GM23338 (cell line): Measurements from ENCODE around the gene TRAF1. TPM values are rescaled to one million over a fixed set of nuclear protein-coding genes. Genes with fewer than 3 reads are reported as not detected.

Source experiments
- ATAC-seq: fragments of 200-7000 bp; cut with Tn5 transposase; 3 replicates; pipeline ENCODE4 v1.9.1; 2020
- DNase-seq: peaks from one replicate; pipeline ENCODE4 v3.0.0-alpha.2; 2015; ENCODE audit warnings: low spot score
- H2AFZ ChIP-seq: fragments of 200-600 bp; sonication (generic); 2 replicates; pipeline ENCODE4 v1.8.0; 2016; ENCODE audit warnings: antibody characterized with exemption, mild to moderate bottlenecking, moderate library complexity
- H3F3A ChIP-seq: fragments of 200-600 bp; sonication (generic); replicated peaks from 2 replicates; pipeline ENCODE4 v1.8.0; 2017; ENCODE audit warnings: antibody characterized with exemption, mixed run types, low read depth
- H3K27ac ChIP-seq: fragments of 200-600 bp; sonication (generic); 2 replicates; pipeline ENCODE4 v1.6.1; 2016; ENCODE audit warnings: low read depth
- H3K27me3 ChIP-seq: fragments of 200-600 bp; sonication (generic); 2 replicates; pipeline ENCODE4 v1.8.0; 2016; ENCODE audit warnings: mild to moderate bottlenecking, mixed run types, moderate library complexity; ENCODE audit not compliant: insufficient read depth
- H3K36me3 ChIP-seq: fragments of 200-600 bp; sonication (generic); 2 replicates; pipeline ENCODE4 v1.8.0; 2016; ENCODE audit warnings: mild to moderate bottlenecking; ENCODE audit not compliant: insufficient read depth
- H3K4me1 ChIP-seq: fragments of 200-600 bp; sonication (generic); 2 replicates; pipeline ENCODE4 v1.8.0; 2016; ENCODE audit warnings: mild to moderate bottlenecking, moderate library complexity; ENCODE audit not compliant: insufficient read depth
- H3K4me2 ChIP-seq: fragments of 200-600 bp; sonication (generic); 2 replicates; pipeline ENCODE4 v1.7.1; 2017; ENCODE audit warnings: mixed run types
- H3K4me3 ChIP-seq: fragments of 200-600 bp; sonication (generic); 2 replicates; pipeline ENCODE4 v1.6.1; 2016; ENCODE audit warnings: mixed run types
- H3K79me2 ChIP-seq: fragments of 200-600 bp; sonication (generic); replicated peaks from 2 replicates; pipeline ENCODE4 v1.8.0; 2017; ENCODE audit warnings: mild to moderate bottlenecking; ENCODE audit not compliant: insufficient read depth
- H3K9me2 ChIP-seq: fragments of 200-600 bp; sonication (generic); 2 replicates; pipeline ENCODE4 v1.8.0; 2017; ENCODE audit not compliant: insufficient read depth
- H4K20me1 ChIP-seq: fragments of 200-600 bp; sonication (generic); replicated peaks from 2 replicates; pipeline ENCODE4 v1.8.0; 2017; ENCODE audit warnings: mild to moderate bottlenecking; ENCODE audit not compliant: insufficient read depth
- H3K27ac Mint-ChIP-seq: 2 replicates; pipeline ENCODE4 v1.8.0; 2020; ENCODE audit warnings: inconsistent platforms, mild to moderate bottlenecking, moderate library complexity, mixed read lengths
- H3K27me3 Mint-ChIP-seq: 3 replicates; pipeline ENCODE4 v1.8.0; 2022; ENCODE audit warnings: low read depth, mild to moderate bottlenecking, moderate library complexity, mixed read lengths, inconsistent platforms; ENCODE audit not compliant: insufficient read depth, poor library complexity
- H3K36me3 Mint-ChIP-seq: 3 replicates; pipeline ENCODE4 v1.8.0; 2021; ENCODE audit warnings: low read depth, mild to moderate bottlenecking, inconsistent platforms, moderate library complexity, mixed read lengths
- H3K4me1 Mint-ChIP-seq: 3 replicates; pipeline ENCODE4 v1.8.0; 2020; ENCODE audit warnings: mild to moderate bottlenecking, inconsistent platforms, mixed read lengths
- H3K4me3 Mint-ChIP-seq: 3 replicates; pipeline ENCODE4 v1.8.0; 2021; ENCODE audit warnings: moderate library complexity, mild to moderate bottlenecking, inconsistent platforms, mixed read lengths
- H3K9me3 Mint-ChIP-seq: 3 replicates; pipeline ENCODE4 v1.8.0; 2020; ENCODE audit warnings: moderate library complexity, mild to moderate bottlenecking, inconsistent platforms, mixed read lengths
- CTCF ChIP-seq, 2 experiments: fragments of 200-600 bp in 1 of 2; sonication (generic) in 1 of 2; conservative IDR thresholded peaks; 2 replicates each; pipeline versions ENCODE4 v1.5.1 to v1.6.1; 2016 to 2017; ENCODE audit warnings: antibody characterized with exemption in 2 of 2, low read depth in 2 of 2, mild to moderate bottlenecking in 2 of 2, moderate library complexity in 1 of 2
- ETS1 ChIP-seq: IDR thresholded peaks from 2 replicates; pipeline ENCODE4 v1.6.1; 2016; ENCODE audit warnings: antibody characterized with exemption
- EZH2phosphoT487 ChIP-seq: fragments of 200-600 bp; sonication (generic); IDR thresholded peaks from one replicate; pipeline ENCODE4 v1.8.1; 2018; ENCODE audit warnings: antibody characterized with exemption; ENCODE audit not compliant: unreplicated experiment
- JUNB ChIP-seq: IDR thresholded peaks from one replicate; pipeline ENCODE4 v1.6.1; 2016; ENCODE audit warnings: antibody characterized with exemption; ENCODE audit not compliant: unreplicated experiment
- NANOG ChIP-seq: IDR thresholded peaks from 2 replicates; pipeline ENCODE4 v1.6.1; 2016; ENCODE audit warnings: antibody characterized with exemption, borderline replicate concordance
- POLR2AphosphoS5 ChIP-seq: IDR thresholded peaks from 2 replicates; pipeline ENCODE4 v1.6.1; 2016; ENCODE audit warnings: antibody characterized with exemption, low read depth
- ZNF331 ChIP-seq: fragments of 250-450 bp; sonication (Bioruptor Pico); IDR thresholded peaks from 2 replicates; pipeline ENCODE4 v1.5.0; 2020; ENCODE audit warnings: low read depth, mild to moderate bottlenecking, moderate library complexity
- polyA plus RNA-seq: library from polyadenylated mRNA; unstranded; fragments of >200 nt; fragmentation: Nextera tagmentation; extraction: Ambion mirVana; gene quantifications from 2 replicates; pipeline ENCODE4 v1.2.1, GENCODE V29; 2016
- total RNA-seq: library from RNA; depleted of rRNA; stranded (reverse); fragments of >200 nt; shearing (Covaris generic); gene quantifications from 2 replicates; pipeline ENCODE4 v1.2.3, GENCODE V29; 2014
- TF ChIP-seq, protein P1 (sequence below): fragments of 250-450 bp; sonication (Bioruptor Pico); IDR thresholded peaks from 2 replicates; pipeline ENCODE4 v1.5.0; 2020; ENCODE audit warnings: mild to moderate bottlenecking, moderate library complexity

The TRAF1 gene
- total and polyA plus RNA-seq, 2 experiments from 2014 or later = 0.39 to 1.4 TPM

- H3K9me2 ChIP-seq = no peaks in the 10 kb centered on the region
- Mint-ChIP-seq H3K4me1 (peaks cover under 1% of the 10 kb centered on the region; the same call in 1 of the 3 replicates), H3K27ac (no peak overlapping the region), H3K9me3 (no peaks in the 10 kb centered on the region), H3K4me3 (no peak overlapping the region), H3K36me3 (no peaks in the 10 kb centered on the region), H3K27me3 (no peaks in the 10 kb centered on the region)
- TF ChIP-seq EZH2phosphoT487 = no peak
- no peak for TF ChIP-seq JUNB
- TF ChIP-seq, protein P1, sequence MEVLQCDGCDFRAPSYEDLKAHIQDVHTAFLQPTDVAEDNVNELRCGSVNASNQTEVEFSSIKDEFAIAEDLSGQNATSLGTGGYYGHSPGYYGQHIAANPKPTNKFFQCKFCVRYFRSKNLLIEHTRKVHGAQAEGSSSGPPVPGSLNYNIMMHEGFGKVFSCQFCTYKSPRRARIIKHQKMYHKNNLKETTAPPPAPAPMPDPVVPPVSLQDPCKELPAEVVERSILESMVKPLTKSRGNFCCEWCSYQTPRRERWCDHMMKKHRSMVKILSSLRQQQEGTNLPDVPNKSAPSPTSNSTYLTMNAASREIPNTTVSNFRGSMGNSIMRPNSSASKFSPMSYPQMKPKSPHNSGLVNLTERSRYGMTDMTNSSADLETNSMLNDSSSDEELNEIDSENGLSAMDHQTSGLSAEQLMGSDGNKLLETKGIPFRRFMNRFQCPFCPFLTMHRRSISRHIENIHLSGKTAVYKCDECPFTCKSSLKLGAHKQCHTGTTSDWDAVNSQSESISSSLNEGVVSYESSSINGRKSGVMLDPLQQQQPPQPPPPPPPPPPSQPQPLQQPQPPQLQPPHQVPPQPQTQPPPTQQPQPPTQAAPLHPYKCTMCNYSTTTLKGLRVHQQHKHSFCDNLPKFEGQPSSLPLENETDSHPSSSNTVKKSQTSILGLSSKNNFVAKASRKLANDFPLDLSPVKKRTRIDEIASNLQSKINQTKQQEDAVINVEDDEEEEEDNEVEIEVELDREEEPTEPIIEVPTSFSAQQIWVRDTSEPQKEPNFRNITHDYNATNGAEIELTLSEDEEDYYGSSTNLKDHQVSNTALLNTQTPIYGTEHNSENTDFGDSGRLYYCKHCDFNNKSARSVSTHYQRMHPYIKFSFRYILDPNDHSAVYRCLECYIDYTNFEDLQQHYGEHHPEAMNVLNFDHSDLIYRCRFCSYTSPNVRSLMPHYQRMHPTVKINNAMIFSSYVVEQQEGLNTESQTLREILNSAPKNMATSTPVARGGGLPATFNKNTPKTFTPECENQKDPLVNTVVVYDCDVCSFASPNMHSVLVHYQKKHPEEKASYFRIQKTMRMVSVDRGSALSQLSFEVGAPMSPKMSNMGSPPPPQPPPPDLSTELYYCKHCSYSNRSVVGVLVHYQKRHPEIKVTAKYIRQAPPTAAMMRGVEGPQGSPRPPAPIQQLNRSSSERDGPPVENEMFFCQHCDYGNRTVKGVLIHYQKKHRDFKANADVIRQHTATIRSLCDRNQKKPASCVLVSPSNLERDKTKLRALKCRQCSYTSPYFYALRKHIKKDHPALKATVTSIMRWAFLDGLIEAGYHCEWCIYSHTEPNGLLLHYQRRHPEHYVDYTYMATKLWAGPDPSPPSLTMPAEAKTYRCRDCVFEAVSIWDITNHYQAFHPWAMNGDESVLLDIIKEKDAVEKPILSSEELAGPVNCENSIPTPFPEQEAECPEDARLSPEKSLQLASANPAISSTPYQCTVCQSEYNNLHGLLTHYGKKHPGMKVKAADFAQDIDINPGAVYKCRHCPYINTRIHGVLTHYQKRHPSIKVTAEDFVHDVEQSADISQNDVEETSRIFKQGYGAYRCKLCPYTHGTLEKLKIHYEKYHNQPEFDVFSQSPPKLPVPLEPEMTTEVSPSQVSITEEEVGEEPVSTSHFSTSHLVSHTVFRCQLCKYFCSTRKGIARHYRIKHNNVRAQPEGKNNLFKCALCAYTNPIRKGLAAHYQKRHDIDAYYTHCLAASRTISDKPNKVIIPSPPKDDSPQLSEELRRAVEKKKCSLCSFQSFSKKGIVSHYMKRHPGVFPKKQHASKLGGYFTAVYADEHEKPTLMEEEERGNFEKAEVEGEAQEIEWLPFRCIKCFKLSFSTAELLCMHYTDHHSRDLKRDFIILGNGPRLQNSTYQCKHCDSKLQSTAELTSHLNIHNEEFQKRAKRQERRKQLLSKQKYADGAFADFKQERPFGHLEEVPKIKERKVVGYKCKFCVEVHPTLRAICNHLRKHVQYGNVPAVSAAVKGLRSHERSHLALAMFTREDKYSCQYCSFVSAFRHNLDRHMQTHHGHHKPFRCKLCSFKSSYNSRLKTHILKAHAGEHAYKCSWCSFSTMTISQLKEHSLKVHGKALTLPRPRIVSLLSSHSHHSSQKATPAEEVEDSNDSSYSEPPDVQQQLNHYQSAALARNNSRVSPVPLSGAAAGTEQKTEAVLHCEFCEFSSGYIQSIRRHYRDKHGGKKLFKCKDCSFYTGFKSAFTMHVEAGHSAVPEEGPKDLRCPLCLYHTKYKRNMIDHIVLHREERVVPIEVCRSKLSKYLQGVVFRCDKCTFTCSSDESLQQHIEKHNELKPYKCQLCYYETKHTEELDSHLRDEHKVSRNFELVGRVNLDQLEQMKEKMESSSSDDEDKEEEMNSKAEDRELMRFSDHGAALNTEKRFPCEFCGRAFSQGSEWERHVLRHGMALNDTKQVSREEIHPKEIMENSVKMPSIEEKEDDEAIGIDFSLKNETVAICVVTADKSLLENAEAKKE (CRISPR knock-in tag) = no peak
- TF ChIP-seq CTCF (conservative IDR thresholded peaks at IDR 0.05; ENCODE audit: low read depth in 2 of 2) = no peak
- no peak for TF ChIP-seq ETS1
- no peak for TF ChIP-seq POLR2AphosphoS5
- TF ChIP-seq ZNF331 = no peak
- TF ChIP-seq NANOG = no peak
- H3K27me3 ChIP-seq = no peaks in the 10 kb centered on the region
- H4K20me1 ChIP-seq = no peaks in the 10 kb centered on the region
- H3K4me2 ChIP-seq = no peak overlapping the region
- DNase-seq = no peak
- no peaks in the 10 kb centered on the region for H3K79me2 ChIP-seq
- no peak for ATAC-seq
- H3K4me1 ChIP-seq = no peaks in the 10 kb centered on the region
- H3K36me3 ChIP-seq = no peaks in the 10 kb centered on the region
- no peak overlapping the region for H2AFZ ChIP-seq
- no peak overlapping the region for H3K27ac ChIP-seq
- H3F3A ChIP-seq = no peaks in the 10 kb centered on the region
- H3K4me3 ChIP-seq = no peak overlapping the region
These were observed 8.8 kb upstream of the TRAF1 start for GRCh38 chr9:120935383-120935857.
